GM10847 (cell line): ENCODE data around the gene TUBA3E.

Experiments
- POLR2A ChIP-seq: IDR thresholded peaks from 2 replicates; pipeline ENCODE4 v1.6.1; 2011; ENCODE audit not compliant: insufficient read length; ENCODE audit errors: extremely low read depth

TUBA3E gene

GRCh38 chr2:130198343-130198742 is at the start of gene TUBA3E:
TUBA3E (minus strand) TSS chr2:130198439; CDS start chr2:130198360, 79 bp downstream.
- no peak for TF ChIP-seq POLR2A

DNA sequence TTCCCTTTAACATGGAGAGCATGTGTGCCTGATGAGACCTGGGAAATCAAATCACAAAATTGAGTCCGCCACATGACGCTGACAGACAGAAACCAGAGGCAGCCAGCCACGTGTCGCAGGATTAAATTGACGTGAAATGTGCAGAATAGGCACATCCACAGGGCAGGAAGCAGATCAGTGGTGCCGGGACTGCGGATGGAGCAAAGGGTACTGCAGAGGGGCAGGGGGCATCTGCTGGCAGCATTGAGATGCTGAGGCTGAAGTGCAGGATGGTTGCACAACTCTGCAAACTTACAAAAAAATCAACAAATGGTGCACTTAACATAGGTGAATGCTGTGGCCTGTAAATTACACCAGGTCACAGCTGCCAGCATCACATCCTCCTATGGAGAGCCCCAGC is 48.2 kb upstream of the TUBA3E start:
- no peak for TF ChIP-seq POLR2A

DNA sequence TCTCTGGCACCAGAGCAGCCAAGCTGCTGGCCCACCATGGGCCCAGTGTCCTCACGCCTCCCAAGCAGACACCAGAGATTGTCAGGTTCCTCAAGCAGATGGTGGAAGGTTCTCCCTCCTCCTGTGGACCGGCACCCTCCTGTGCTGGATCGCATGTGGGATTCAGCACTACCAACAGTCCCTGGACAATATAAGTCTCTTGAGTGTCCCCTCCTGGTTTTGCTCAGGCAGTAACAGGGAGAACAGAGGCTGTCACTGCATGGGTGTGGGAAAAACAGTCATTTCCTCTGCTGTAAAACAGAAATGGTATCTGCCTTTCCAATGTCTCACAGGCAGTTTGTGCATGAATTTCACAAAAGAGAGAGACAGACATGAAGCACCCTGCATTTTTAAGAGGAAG is 47.7 kb upstream of the TUBA3E start:
- TF ChIP-seq POLR2A = no peak

DNA sequence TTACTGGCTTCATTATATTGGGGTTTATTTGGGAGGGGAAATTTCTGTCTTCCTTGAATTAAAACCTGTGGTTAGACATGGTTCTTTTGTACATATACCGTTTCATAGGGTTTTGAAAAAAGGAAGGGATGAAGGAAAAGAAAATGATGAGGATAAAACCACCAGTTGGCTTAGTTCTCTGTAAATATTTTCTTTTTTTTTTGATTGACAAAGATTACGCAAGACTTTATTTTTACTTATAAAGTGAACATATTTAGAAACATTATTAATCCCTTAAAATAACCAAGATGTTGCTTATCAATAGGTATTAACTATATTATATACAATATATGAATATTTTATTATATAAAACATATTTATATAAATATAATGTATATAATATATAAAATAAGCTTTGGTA is 45.1 kb upstream of the TUBA3E start:
- TF ChIP-seq POLR2A = no peak

DNA sequence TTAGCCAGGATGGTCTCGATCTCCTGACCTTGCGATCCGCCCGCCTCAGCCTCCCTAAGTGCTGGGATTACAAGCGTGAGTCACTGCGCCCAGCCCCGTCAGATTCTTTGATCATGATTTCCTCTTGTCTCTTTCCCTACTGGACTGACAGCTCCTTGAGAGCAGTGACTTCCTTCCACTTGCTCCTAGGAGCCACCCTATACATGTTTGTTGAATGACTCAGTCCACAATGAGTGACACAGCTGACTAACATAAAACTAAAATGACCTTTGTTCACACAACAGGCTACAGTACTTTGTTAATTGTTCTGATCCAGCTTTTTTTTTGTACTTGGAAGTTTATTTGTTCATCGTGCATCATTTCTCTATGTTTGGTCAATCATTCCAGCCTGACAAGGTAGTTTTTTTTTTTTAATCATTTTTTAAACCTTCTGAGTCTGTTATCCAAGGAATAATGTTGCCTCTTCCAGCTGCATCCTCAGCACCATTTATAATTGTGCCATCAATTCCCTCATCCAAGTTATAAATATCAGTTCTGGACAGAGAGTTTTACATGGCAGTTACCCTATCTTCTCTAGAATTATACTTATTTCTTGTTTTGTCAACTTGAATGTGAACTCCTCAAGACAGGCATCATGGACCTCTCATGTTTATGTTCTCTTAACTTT is 42.9 kb upstream of the TUBA3E start:
- TF ChIP-seq POLR2A = no peak

DNA sequence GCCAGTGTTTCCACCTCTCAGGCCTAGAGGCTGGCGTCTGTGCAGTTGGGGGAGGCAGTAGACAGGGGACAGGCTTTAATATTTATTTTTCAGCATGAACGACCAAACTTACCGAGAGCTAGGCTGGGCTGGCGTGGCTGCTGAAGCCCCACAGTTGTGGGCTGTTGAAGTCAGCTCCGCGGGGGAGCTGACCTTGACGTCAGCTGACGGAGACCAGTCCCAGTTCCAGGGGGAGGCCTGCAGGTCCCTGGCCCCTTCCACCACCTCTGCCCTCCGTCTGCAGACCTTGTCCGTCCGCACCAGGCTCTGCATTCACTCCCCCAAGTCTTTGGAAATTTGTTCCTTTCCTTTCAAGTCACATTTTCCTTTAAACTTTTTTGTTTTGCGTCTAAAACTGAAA is 33.4 kb upstream of the TUBA3E start:
- no peak for TF ChIP-seq POLR2A

GRCh38 chr2:130190237-130190636 is 8.0 kb downstream of the TUBA3E start:
- no peak for TF ChIP-seq POLR2A

- TF ChIP-seq POLR2A = no peak
Observed at GRCh38 chr2:130187268-130187667, 11.0 kb downstream of the TUBA3E start.

GRCh38 chr2:130186391-130186790 is 11.8 kb downstream of the TUBA3E start:
- TF ChIP-seq POLR2A = no peak

GRCh38 chr2:130185896-130186295 is 12.3 kb downstream of the TUBA3E start:
- no peak for TF ChIP-seq POLR2A

GRCh38 chr2:130185436-130185835 is 12.8 kb downstream of the TUBA3E start:
- TF ChIP-seq POLR2A = no peak

DNA sequence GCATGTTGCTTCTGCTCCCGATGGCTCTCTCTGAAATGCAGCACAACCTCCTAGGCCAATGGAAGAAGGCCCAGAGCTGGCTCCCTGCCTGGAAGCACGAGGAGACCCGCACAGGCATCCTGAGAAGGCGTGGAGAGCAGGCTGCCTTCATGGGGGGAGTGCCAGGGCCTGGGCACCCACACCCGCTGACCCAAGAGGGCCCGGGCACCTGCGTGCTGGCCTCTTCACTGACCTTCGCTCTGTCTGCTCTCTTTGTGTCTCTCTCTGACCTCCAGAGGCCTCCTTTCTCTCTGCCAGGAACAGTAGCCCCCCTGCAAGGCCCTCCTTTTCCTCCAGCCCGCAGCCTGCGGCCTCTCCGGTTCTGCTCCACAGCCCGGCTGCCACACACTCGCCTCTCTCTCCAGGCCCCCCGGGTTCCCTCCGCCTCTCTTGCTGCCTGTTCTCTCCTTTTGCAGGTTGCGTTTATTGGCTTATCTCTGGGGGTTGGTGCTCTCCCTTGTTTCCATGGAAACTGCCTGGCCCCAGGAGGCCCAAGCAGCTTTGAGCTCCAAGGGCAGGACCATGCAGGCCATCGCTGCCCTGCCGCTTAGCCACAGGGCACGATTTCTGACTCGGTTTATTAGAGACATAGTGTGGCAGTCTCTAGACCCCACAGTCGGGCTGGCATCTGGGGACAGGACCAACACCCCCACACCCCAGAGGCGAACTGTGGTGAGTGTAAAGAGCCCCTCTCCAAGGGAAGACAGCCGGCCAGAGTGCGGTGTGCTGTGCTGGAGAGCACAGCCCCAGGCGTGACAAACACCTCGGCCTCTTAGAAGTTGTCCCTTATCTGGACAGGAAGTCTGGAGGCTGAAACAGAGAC is 14.5 kb downstream of the TUBA3E start:
- TF ChIP-seq POLR2A = no peak

DNA sequence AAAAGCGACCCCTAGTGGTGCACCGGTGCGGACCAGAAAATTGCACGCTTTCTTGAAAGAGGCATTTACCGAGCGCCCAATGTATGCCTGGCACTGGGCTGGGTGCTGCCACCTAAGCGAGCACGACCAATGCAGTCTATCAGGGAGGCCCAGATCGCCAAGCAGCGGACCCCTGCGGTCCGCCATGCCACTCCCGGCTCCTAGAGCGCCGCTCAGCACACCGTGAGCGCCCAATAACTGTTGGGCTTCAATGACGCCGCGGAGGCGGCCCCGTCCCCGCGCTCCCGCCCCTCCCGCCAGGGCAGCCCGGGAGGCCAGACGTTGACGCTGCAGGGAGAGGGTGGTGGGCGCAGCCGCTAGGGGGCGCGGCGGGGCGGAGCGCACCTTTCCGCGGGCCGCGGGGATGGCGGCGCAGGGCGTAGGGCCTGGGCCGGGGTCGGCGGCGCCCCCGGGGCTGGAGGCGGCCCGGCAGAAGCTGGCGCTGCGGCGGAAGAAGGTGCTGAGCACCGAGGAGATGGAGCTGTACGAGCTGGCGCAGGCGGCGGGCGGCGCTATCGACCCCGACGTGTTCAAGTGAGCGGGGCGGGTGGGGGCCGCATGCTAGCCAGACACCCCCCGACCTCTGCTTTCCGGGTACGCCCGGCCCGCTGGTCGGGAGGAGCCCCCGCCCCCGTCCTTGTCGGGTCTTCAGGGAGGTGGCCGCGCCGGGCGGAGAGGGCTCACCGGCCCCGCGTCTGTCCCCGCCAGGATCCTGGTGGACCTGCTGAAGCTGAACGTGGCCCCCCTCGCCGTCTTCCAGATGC is 16.2 kb downstream of the TUBA3E start, which contains the start of gene MZT2B:
Gene MZT2B, plus strand, starts transcription at position 383 of the 803 bp plus-strand sequence. Its CDS starts 21 bp downstream, at position 404.
- peak; percentile 50 for TF ChIP-seq POLR2A

DNA sequence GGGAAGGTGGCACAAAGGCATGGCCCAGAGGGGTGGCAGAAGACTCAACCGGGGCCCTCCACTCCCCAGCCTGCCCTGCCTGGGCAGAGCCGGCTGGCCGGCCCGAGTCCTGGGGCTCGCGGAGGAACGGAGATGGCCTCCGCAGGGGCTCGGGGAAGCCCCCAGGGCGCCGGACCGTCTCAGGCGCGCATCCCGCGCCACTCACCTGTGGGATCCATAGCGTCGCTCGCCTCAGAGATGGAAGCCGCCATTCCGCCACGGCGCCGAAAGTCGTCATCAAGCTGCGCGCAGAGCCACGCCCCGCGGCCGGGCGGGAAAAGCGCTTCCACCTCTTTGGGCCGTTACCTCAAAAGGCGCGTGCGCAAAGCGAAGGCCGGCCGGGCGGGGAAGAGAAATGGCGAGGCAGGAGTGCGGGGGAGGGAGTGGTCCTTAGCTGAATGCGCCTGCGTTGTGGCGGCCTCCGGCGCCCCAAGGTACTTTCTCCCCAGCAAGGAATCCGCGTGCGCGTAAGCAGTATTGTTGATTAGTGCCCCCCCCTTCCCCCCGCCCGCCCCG is 16.8 kb downstream of the TUBA3E start, which contains the start of gene SMPD4:
Gene SMPD4, minus strand, starts transcription at position 278 of the 555 bp plus-strand sequence. CDS start 5,010 bp downstream, outside the sequence.
- no peak for TF ChIP-seq POLR2A

DNA sequence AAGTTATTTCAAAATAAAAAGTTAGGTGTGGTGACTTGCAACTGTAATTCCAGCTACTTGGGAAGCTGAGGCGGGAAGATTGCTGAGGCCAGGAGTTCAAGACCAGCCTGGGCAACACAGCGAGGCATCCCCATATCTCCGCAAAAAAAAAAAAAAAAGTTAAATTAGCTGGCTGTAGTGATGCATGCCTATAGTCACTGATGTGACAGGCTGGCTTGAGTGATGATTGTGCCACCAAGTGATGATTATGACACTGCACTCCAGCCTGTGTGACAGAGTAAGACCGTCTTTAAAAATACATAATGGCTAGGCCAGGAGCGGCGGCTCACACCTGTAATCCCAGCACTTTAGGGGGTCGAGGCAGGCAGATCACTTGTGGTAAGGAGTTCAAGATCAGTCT is 28.3 kb downstream of the TUBA3E start:
- no peak for TF ChIP-seq POLR2A
